ENCODE measurements around the gene CLEC3B.
"Not testable (repeated sequence)": the region's sequence is repeated elsewhere in the genome, so short reads cannot be mapped to it uniquely, and the experiment has no call there.

Gene CLEC3B

GRCh38 chr3:45071075-45071474 is 45.0 kb downstream of the CLEC3B start:
- no peak for DNase-seq

DNA sequence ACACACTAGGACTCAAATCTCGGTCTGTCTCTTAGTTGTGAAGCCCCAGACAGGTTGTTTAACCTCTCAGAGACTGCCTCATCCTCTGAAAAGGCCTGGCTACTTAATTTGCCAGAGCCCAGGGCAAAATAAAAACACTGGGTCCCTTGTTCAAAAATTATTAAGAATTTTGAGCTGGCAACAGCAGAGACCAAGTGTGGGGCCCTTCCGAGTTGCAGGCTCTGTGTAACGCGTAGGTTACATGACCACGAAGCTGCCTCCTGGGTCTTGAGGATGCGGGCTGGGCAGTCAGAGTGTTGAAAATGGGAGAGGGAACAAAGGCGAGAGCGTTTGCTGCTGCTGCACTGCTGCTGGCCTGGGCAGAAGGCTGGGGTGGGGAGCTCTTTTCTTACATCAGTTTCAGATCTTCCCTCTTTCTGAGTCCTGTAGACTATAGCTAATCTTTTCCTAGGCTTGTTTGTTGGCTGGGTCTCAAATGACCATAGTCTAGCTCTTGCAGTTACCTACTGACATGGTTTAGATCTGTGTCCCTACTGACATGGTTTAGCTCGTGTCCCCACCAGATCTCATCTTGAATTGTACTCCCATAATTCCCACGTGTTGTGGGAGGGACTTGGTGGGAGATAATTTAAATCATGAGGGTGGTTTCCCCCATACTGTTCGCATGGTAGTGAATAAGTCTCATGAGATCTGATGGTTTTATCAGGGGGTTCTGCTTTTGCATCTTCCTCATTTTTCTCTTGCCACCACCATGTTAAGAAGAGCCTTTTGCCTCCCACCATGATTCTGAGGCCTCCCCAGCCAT is 49.9 kb downstream of the CLEC3B start:
- no peak for DNase-seq

DNA sequence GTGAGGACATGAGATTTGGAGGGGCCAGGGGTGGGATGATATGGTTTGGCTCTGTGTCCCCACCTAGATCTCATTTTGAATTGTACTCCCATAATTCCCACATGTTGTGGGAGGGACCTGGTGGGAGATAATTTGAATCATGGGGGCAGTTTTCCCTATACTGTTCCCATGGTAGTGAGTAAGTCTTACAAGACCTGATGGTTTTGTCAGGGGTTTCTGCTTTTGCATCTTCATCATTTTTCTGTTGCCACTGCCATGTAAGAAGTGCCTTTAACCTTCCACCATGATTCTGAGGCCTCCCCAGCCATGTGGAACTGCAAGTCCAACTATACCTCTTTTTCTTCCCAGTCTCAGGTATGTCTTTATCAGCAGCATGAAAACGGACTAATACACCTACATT is 52.2 kb downstream of the CLEC3B start:
- not testable (repeated sequence) for DNase-seq

- DNase-seq: no peak
These were observed 52.9 kb downstream of the CLEC3B start for GRCh38 chr3:45078910-45079522.

GRCh38 chr3:45079715-45080114 is 53.6 kb downstream of the CLEC3B start:
- no peak for DNase-seq

DNA sequence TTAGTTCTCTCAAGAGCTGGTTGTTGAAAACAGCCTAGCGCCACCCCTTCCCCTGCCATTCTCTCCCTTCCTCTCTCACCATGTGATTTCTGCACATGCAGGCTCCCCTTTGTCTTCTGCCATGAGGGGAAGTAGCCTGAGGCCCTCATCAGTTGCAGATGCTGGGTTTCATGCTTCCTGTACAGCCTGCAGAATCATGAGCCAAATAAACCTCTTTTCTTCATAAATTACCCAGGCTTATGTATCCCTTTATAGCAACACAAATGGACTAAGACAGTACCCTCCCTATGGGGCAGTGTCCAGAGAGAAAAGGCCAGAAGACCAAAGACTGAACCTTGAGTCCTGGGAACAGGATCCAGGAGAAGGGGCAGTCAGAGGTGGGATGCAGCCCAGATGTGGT is 54.7 kb downstream of the CLEC3B start:
- DNase-seq: no peak

- DNase-seq: no peak
These were observed 55.5 kb downstream of the CLEC3B start for GRCh38 chr3:45081506-45082141.

DNA sequence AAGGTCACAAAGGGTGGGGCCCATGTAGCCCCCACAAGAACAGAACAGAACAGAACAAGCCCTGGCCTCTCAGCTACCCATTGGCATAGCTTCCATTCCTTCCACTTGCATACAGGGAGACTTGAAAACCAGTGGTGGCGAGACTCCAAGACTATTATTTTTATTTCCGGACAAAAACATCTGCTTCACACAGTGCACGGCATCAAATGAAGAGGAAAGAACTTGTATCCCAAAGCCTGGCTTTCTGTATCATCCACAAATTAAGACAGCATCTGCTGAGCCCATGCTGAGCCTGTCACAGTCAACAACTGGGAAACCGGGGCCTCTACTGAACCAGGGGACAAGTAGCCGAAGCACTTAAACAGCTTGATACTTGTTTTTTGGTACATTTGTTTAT is 56.0 kb downstream of the CLEC3B start:
- no peak for DNase-seq

- no peak for DNase-seq
These were observed 56.9 kb downstream of the CLEC3B start for GRCh38 chr3:45083023-45083422.

DNA sequence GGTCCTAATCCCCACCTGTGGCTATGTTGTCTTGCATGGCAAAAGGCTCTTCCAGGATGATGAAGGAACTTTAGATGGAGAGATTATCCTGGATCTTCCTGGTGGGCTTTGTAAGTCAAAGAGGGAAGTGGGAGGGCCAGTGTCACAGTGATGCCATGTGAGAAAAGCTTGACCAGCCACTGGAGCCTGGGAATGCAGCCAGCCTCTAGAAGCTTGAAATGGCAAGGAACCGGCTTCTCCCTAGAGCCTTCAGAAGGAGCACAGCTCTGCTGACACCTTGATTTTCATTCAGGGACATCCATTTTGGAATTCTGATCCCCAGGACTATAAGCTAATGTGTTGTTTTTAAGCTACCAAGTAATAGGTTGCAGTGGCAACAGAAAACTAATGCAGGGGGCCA is 58.3 kb downstream of the CLEC3B start:
- no peak for DNase-seq

GRCh38 chr3:45084820-45085816 is 59.0 kb downstream of the CLEC3B start:
- DNase-seq: no peak

Measured in stimulated activated CD8-positive, alpha-beta memory T cell treated with anti-CD3 and anti-CD28 coated beads, Interleukin-4, amount 100 ng/mL, for 48 hours (primary cell).